Keratinocyte (primary cell): ENCODE data around the gene PDE6D.

ENCODE experiments used
- EZH2 ChIP-seq: IDR thresholded peaks from one replicate; pipeline ENCODE4 v1.6.1; 2012; ENCODE audit warnings: inconsistent platforms, mild to moderate bottlenecking, low read length, moderate library complexity
- TF ChIP-seq, protein P1 (sequence below), 3 experiments: IDR thresholded peaks in 1 of 3; conservative IDR thresholded peaks in 1 of 3; optimal IDR thresholded peaks in 1 of 3; 2 replicates in 2 of 3; 3 replicates in 1 of 3; pipeline versions ENCODE3 to v1.5.1; 2011; ENCODE audit warnings: low read length in 3 of 3, mild to moderate bottlenecking in 3 of 3, moderate library complexity in 2 of 3, control low read depth in 1 of 3, inconsistent platforms in 1 of 3; ENCODE audit not compliant: insufficient read depth in 2 of 3; ENCODE audit errors: extremely low read depth in 1 of 3

DNA sequence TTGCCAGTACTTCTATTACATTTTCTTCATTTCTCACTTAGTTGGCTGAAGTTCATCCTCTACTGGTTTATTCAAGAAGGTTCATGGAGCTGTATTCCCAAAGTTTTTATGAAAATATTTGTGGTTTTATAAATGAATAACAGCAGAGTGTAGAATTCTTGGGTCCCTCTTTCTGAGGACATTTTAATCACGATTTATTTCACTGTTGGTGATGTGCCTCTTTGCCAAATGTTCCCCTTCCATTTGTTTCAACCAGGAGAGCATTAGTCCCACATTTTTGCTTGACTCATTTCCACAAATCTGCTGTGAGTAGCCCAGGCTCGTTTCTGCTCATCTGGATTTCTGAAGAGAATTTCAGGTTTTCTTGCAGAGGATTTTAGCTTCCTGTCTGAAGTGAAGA, 25.9 kb upstream of the PDE6D start:
- no peak for TF ChIP-seq EZH2
- TF ChIP-seq, protein P1, sequence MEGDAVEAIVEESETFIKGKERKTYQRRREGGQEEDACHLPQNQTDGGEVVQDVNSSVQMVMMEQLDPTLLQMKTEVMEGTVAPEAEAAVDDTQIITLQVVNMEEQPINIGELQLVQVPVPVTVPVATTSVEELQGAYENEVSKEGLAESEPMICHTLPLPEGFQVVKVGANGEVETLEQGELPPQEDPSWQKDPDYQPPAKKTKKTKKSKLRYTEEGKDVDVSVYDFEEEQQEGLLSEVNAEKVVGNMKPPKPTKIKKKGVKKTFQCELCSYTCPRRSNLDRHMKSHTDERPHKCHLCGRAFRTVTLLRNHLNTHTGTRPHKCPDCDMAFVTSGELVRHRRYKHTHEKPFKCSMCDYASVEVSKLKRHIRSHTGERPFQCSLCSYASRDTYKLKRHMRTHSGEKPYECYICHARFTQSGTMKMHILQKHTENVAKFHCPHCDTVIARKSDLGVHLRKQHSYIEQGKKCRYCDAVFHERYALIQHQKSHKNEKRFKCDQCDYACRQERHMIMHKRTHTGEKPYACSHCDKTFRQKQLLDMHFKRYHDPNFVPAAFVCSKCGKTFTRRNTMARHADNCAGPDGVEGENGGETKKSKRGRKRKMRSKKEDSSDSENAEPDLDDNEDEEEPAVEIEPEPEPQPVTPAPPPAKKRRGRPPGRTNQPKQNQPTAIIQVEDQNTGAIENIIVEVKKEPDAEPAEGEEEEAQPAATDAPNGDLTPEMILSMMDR (optimal IDR thresholded peaks at IDR 0.05 in 1 of 3, IDR thresholded peaks at IDR 0.05 in 1 of 3, conservative IDR thresholded peaks at IDR 0.05 in 1 of 3; ENCODE audit: extremely low read depth in 1 of 3, insufficient read depth in 2 of 3, low read length in 3 of 3) = no peak
